Measurements from ENCODE around the gene SMC6.

- no peak for TF ChIP-seq CTCF (IDR thresholded peaks at IDR 0.05)
- no peak for TF ChIP-seq EP300 (IDR thresholded peaks at IDR 0.05; ENCODE audit: low read depth)
Observed at GRCh38 chr2:17786727-17787126, 33.1 kb upstream of the SMC6 start.

Measured in transverse colon (tissue), 3 donors.